ENCODE measurements around the gene CPNE5. TPM values are rescaled to one million over a fixed set of nuclear protein-coding genes. Genes with fewer than 3 reads are reported as not detected.

The CPNE5 gene
- total and polyA plus RNA-seq, 2 of the 4 experiments (the other 2 are of a cell fraction) = 0.07 TPM; not detected in 1

DNA sequence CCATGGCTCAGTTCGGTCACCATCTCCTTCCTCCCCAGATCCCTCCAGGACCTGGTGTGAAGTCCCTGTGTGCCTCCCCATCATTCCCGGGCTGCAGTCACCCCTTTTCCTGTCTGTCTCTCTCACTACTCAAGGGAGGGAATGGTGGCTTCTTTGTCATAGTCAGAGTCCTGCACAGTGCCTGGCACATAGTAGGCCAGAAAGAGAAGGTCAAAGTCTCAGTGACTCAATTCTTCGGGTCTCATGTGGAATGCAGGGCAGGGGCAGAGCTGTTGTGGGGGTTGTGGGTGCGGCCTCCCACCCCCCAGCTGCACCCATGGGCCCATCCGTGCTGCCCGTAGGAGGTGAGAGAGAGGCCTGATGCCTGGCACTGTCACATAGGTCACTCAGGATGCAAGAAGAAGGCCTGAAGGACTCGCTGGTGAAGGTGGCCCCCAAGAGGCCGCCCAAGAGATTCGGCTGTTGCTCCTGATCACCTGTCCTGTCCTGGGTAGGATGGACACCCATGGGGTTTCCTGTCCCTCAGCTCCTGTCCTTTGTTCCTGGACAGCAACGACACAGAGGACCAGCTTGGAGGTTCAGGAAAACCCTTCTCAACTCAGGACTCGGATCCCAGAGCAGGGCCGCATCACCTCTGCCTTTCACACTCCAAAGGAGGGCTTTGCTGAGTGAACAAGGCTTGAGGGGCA, 107.5 kb downstream of the CPNE5 start:
- ChIA-PET CTCF (interaction anchor here (0.6 kb wide), 1 partner anchor 182 kb away, joined by 3 read pairs; no protein-coding TSS in a partner anchor), POLR2A (ENCODE audit: unreplicated experiment) (no interaction called here)
- Histone ChIP-seq H2BK15ac (ENCODE audit: low read depth, low read length) (no peak overlapping the region), H3K4me3 (ENCODE audit: insufficient read depth, low read depth, low read length) (no peak overlapping the region), H3K9me1 (ENCODE audit: insufficient read depth, low read length) (no peaks in the 10 kb centered on the region; the same call in 1 of the 2 replicates), H2AK9ac (replicated peaks; ENCODE audit: low read depth, low read length, poor library complexity) (no peak overlapping the region), H2BK120ac (ENCODE audit: low read depth, low read length) (no peak overlapping the region), H3K14ac (replicated peaks; ENCODE audit: low read depth, low read length) (no peak overlapping the region), H4K91ac (ENCODE audit: insufficient read depth, low read depth, low read length) (no peak overlapping the region), H4K8ac (ENCODE audit: low read depth in 2 of 2, low read length in 2 of 2) (no peak overlapping the region), H2BK20ac (ENCODE audit: low read depth, low read length) (no peak overlapping the region), H3K18ac (ENCODE audit: low read depth, low read length) (no peak overlapping the region), H3K27ac (ENCODE audit: insufficient read depth, low read length) (no peak overlapping the region), H3K9me3 (ENCODE audit: control insufficient read depth, insufficient read depth, low read length) (no peaks in the 10 kb centered on the region), H2BK5ac (ENCODE audit: low read depth, low read length, poor library complexity, severe bottlenecking) (no peak overlapping the region), H3K4me1 (ENCODE audit: control insufficient read depth, insufficient read depth, low read length) (peaks cover 12% of the 10 kb centered on the region), H3K9ac (ENCODE audit: low read depth, low read length) (no peak overlapping the region), H2AK5ac (ENCODE audit: low read depth, low read length) (no peak overlapping the region), H3K4ac (ENCODE audit: low read depth, low read length) (no peak overlapping the region), H3K56ac (ENCODE audit: extremely low read depth, insufficient read depth, low read length) (no peak overlapping the region), H3K79me1 (ENCODE audit: low read depth in 1 of 2, low read length in 2 of 2) (no peaks in the 10 kb centered on the region), H3K27me3 (ENCODE audit: control insufficient read depth, insufficient read depth, low read length) (peaks cover 2% of the 10 kb centered on the region; the same call in 1 of the 2 replicates), H3K4me2 (ENCODE audit: low read depth, low read length) (no peak overlapping the region), H4K20me1 (ENCODE audit: insufficient read depth, low read length) (no peaks in the 10 kb centered on the region), H3K23ac (ENCODE audit: low read depth, low read length) (no peak overlapping the region), H2AFZ (replicated peaks; ENCODE audit: low read length, poor library complexity) (no peak overlapping the region), H3K36me3 (ENCODE audit: control insufficient read depth, insufficient read depth, low read length) (no peaks in the 10 kb centered on the region), H4K5ac (ENCODE audit: low read depth, low read length) (no peak overlapping the region)
- no peak for DNase-seq
- ATAC-seq (ENCODE audit: low read depth) = no peak
- WGBS, 2 experiments (ENCODE audit: extremely low coverage in 2 of 2, insufficient read length in 1 of 2) = 83% methylated on average over 1 of the region's 12 CpGs; no CpG with 5 or more reads in 1 of the 2 experiments
- no peak for TF ChIP-seq MAFK (IDR thresholded peaks at IDR 0.05; ENCODE audit: low read depth, low read length)
- dilution Hi-C loops (cut with HindIII; ENCODE audit: low sequenced_read_pairs, unreplicated experiment) = no loop called here
- in situ Hi-C loops (cut with MboI; ENCODE audit: low sequenced_read_pairs) = no loop called here
- intact Hi-C loops (cut with micrococcal nuclease) = no loop called here
- no TSS peak for BruUV-seq (replicated peaks)
